OCI-LY1 (cell line): ENCODE measurements around the gene IL1RAPL1.

Experiments
- H2AFZ ChIP-seq: fragments of 200-600 bp; sonication (generic), shearing (Covaris generic); 2 replicates; pipeline ENCODE4 v1.6.0; 2014; ENCODE audit warnings: antibody characterized with exemption, mild to moderate bottlenecking, low read length
- H3F3A ChIP-seq: fragments of 200-600 bp; sonication (generic), shearing (Covaris generic); 2 replicates; pipeline ENCODE4 v1.6.0; 2014; ENCODE audit warnings: mild to moderate bottlenecking, antibody characterized with exemption, low read length, moderate library complexity; ENCODE audit not compliant: insufficient read depth
- H3K27ac ChIP-seq: fragments of 200-600 bp; sonication (generic); 2 replicates; pipeline ENCODE4 v1.5.1; 2014; ENCODE audit warnings: low read length, mixed run types, mild to moderate bottlenecking, low read depth; ENCODE audit not compliant: poor library complexity, severe bottlenecking
- H3K27me3 ChIP-seq: fragments of 200-600 bp; sonication (generic); 2 replicates; pipeline ENCODE4 v1.6.0; 2014; ENCODE audit warnings: antibody characterized with exemption, mild to moderate bottlenecking, low read length, moderate library complexity; ENCODE audit not compliant: insufficient read depth
- H3K36me3 ChIP-seq: fragments of 200-600 bp; sonication (generic); 2 replicates; pipeline ENCODE4 v1.6.1; 2014; ENCODE audit warnings: mild to moderate bottlenecking, antibody characterized with exemption, low read length, moderate library complexity, mixed read lengths; ENCODE audit not compliant: insufficient read depth
- H3K4me1 ChIP-seq: fragments of 200-600 bp; sonication (generic); 2 replicates; pipeline ENCODE4 v1.5.1; 2014; ENCODE audit warnings: mild to moderate bottlenecking, low read length, moderate library complexity; ENCODE audit not compliant: insufficient read depth, severe bottlenecking
- H3K4me2 ChIP-seq: fragments of 200-600 bp; sonication (generic), shearing (Covaris generic); 2 replicates; pipeline ENCODE4 v1.6.1; 2014; ENCODE audit warnings: low read length
- H3K4me3 ChIP-seq: fragments of 200-600 bp; sonication (generic); 2 replicates; pipeline ENCODE4 v1.5.1; 2014; ENCODE audit warnings: low read length, low read depth, mild to moderate bottlenecking, mixed read lengths; ENCODE audit not compliant: poor library complexity, severe bottlenecking
- H3K79me2 ChIP-seq: fragments of 200-600 bp; shearing (Covaris generic); 2 replicates; pipeline ENCODE4 v1.6.1; 2016; ENCODE audit warnings: mixed run types, low read length, mixed read lengths; ENCODE audit not compliant: insufficient read depth
- H3K9ac ChIP-seq: fragments of 200-600 bp; sonication (generic), shearing (Covaris generic); 2 replicates; pipeline ENCODE4 v1.6.1; 2014; ENCODE audit warnings: mild to moderate bottlenecking, low read length, mixed read lengths
- H3K9me2 ChIP-seq: fragments of 200-600 bp; sonication (generic), shearing (Covaris generic); 2 replicates; pipeline ENCODE4 v1.6.1; 2014; ENCODE audit warnings: low read depth, mild to moderate bottlenecking, low read length, mixed read lengths
- H3K9me3 ChIP-seq: fragments of 200-600 bp; shearing (Covaris generic); 2 replicates; pipeline ENCODE4 v1.6.1; 2014; ENCODE audit warnings: low read length, mixed read lengths
- H4K20me1 ChIP-seq: fragments of 200-600 bp; sonication (generic), shearing (Covaris generic); 2 replicates; pipeline ENCODE4 v1.6.0; 2016; ENCODE audit warnings: mild to moderate bottlenecking, low read length; ENCODE audit not compliant: insufficient read depth
- CTCF ChIP-seq: fragments of 200-600 bp; sonication (generic), shearing (Covaris generic); IDR thresholded peaks from 2 replicates; pipeline ENCODE4 v1.5.1; 2017; ENCODE audit warnings: mild to moderate bottlenecking, antibody characterized with exemption, low read length, moderate library complexity, mixed read lengths
- EZH2 ChIP-seq: fragments of 200-600 bp; sonication (generic), shearing (Covaris generic); IDR thresholded peaks from 2 replicates; pipeline ENCODE4 v1.8.0; 2017; ENCODE audit warnings: borderline replicate concordance, mixed run types, mild to moderate bottlenecking, antibody characterized with exemption, low read length, moderate library complexity, mixed read lengths

Gene IL1RAPL1

GRCh38 chrX:29488919-29489318 lies 901.7 kb downstream of the IL1RAPL1 start:
- no peaks in the 10 kb centered on the region for H3K27me3 ChIP-seq
- no peaks in the 10 kb centered on the region for H3F3A ChIP-seq
- no peak overlapping the region for H3K4me3 ChIP-seq
- no peaks in the 10 kb centered on the region for H3K4me1 ChIP-seq
- H2AFZ ChIP-seq, result no peak overlapping the region
- no peaks in the 10 kb centered on the region for H3K9me3 ChIP-seq
- H3K9ac ChIP-seq, result no peak overlapping the region
- H4K20me1 ChIP-seq, result no peaks in the 10 kb centered on the region
- no peaks in the 10 kb centered on the region for H3K36me3 ChIP-seq
- no peak overlapping the region for H3K4me2 ChIP-seq
- TF ChIP-seq EZH2 (no peak), CTCF (no peak)
- no peaks in the 10 kb centered on the region for H3K79me2 ChIP-seq
- no peaks in the 10 kb centered on the region for H3K9me2 ChIP-seq
- H3K27ac ChIP-seq, result no peak overlapping the region

- Histone ChIP-seq H3K9me2 (no peaks in the 10 kb centered on the region), H3K4me1 (no peaks in the 10 kb centered on the region), H3K27me3 (no peaks in the 10 kb centered on the region), H3K9me3 (no peaks in the 10 kb centered on the region), H3K27ac (no peak overlapping the region), H2AFZ (no peak overlapping the region), H3F3A (no peaks in the 10 kb centered on the region), H3K9ac (no peak overlapping the region), H3K4me3 (no peak overlapping the region), H4K20me1 (no peaks in the 10 kb centered on the region), H3K4me2 (no peak overlapping the region), H3K36me3 (no peaks in the 10 kb centered on the region), H3K79me2 (no peaks in the 10 kb centered on the region)
- TF ChIP-seq EZH2, result no peak
These were observed 903.4 kb downstream of the IL1RAPL1 start for GRCh38 chrX:29490606-29491005.

- no peak overlapping the region for H3K9ac ChIP-seq
- H3K4me1 ChIP-seq, result no peaks in the 10 kb centered on the region
- H3K9me3 ChIP-seq, result no peaks in the 10 kb centered on the region
- no peak overlapping the region for H3K4me2 ChIP-seq
- H3K27me3 ChIP-seq, result no peaks in the 10 kb centered on the region
- H2AFZ ChIP-seq, result no peak overlapping the region
- no peaks in the 10 kb centered on the region for H3F3A ChIP-seq
- no peaks in the 10 kb centered on the region for H3K9me2 ChIP-seq
- no peaks in the 10 kb centered on the region for H4K20me1 ChIP-seq
- no peak overlapping the region for H3K4me3 ChIP-seq
- H3K79me2 ChIP-seq, result no peaks in the 10 kb centered on the region
- H3K36me3 ChIP-seq, result no peaks in the 10 kb centered on the region
- TF ChIP-seq CTCF (no peak), EZH2 (no peak)
- H3K27ac ChIP-seq, result no peak overlapping the region
These were observed 904.4 kb downstream of the IL1RAPL1 start for GRCh38 chrX:29491659-29492058.

- Histone ChIP-seq H3K9ac (no peak overlapping the region), H3K4me2 (no peak overlapping the region), H4K20me1 (no peaks in the 10 kb centered on the region), H3F3A (no peaks in the 10 kb centered on the region), H2AFZ (no peak overlapping the region), H3K9me3 (no peaks in the 10 kb centered on the region), H3K9me2 (no peaks in the 10 kb centered on the region), H3K27me3 (no peaks in the 10 kb centered on the region), H3K4me1 (no peaks in the 10 kb centered on the region), H3K27ac (no peak overlapping the region), H3K79me2 (no peaks in the 10 kb centered on the region), H3K36me3 (no peaks in the 10 kb centered on the region), H3K4me3 (no peak overlapping the region)
- no peak for TF ChIP-seq CTCF
- TF ChIP-seq EZH2, result no peak
These were observed 909.5 kb downstream of the IL1RAPL1 start for GRCh38 chrX:29496636-29497180.
